HG03095 (cell line): ENCODE data around the gene SLC35E2B.
A peak's percentile ranks its signal among the peaks of the same experiment; 100 is the strongest.
"Not testable (repeated sequence)": the region's sequence is repeated elsewhere in the genome, so short reads cannot be mapped to it uniquely, and the experiment has no call there.

Experiments used
- ATAC-seq: cut with Tn5 transposase; IDR thresholded peaks from one replicate; pipeline ENCODE4 v1.9.1; 2021; ENCODE audit warnings: moderate library complexity; ENCODE audit not compliant: unreplicated experiment

The SLC35E2B gene

GRCh38 chr1:1704284-1704957 lies 11.8 kb upstream of the SLC35E2B start:
- not testable (repeated sequence) for ATAC-seq

GRCh38 chr1:1703796-1704195 lies 11.2 kb upstream of the SLC35E2B start:
- no peak for ATAC-seq

GRCh38 chr1:1702506-1702905 lies 9.9 kb upstream of the SLC35E2B start:
- not testable (repeated sequence) for ATAC-seq

GRCh38 chr1:1700557-1700956 lies 8.0 kb upstream of the SLC35E2B start:
- ATAC-seq = not testable (repeated sequence)

GRCh38 chr1:1700067-1700466 lies 7.5 kb upstream of the SLC35E2B start:
- not testable (repeated sequence) for ATAC-seq

GRCh38 chr1:1699061-1699460 lies 6.5 kb upstream of the SLC35E2B start:
- not testable (repeated sequence) for ATAC-seq

- not testable (repeated sequence) for ATAC-seq
Measured at GRCh38 chr1:1697358-1698183, 5.0 kb upstream of the SLC35E2B start.

GRCh38 chr1:1696431-1697357 lies 4.1 kb upstream of the SLC35E2B start:
- ATAC-seq = not testable (repeated sequence)

GRCh38 chr1:1692324-1692713 lies 276 bp downstream of the SLC35E2B start:
- peak; percentile 29 for ATAC-seq

- ATAC-seq = not testable (repeated sequence)
Measured at GRCh38 chr1:1691443-1691842, 1.2 kb downstream of the SLC35E2B start.

- ATAC-seq = not testable (repeated sequence)
Measured at GRCh38 chr1:1689526-1689925, 3.1 kb downstream of the SLC35E2B start.

GRCh38 chr1:1687846-1688245 lies 4.7 kb downstream of the SLC35E2B start:
- ATAC-seq = no peak

- ATAC-seq = no peak
Measured at GRCh38 chr1:1684031-1684681, 8.4 kb downstream of the SLC35E2B start.

- no peak for ATAC-seq
Measured at GRCh38 chr1:1683104-1683905, 9.3 kb downstream of the SLC35E2B start.

- no peak for ATAC-seq
Measured at GRCh38 chr1:1680912-1681273, 11.7 kb downstream of the SLC35E2B start.

- ATAC-seq = no peak
Measured at GRCh38 chr1:1680031-1680911, 12.3 kb downstream of the SLC35E2B start.

GRCh38 chr1:1678581-1679380 lies 13.8 kb downstream of the SLC35E2B start:
- no peak for ATAC-seq
